Measurements from ENCODE around the gene GGT7.
A peak's percentile ranks its signal among the peaks of the same experiment; 100 is the strongest.
"Not testable (repeated sequence)": the region's sequence is repeated elsewhere in the genome, so short reads cannot be mapped to it uniquely, and the experiment has no call there.

The GGT7 gene

GRCh38 chr20:34872622-34873224 is at the start of gene GGT7:
TSS of gene GGT7 (minus strand) at chr20:34872856. CDS start at chr20:34872815, 41 bp downstream.
- DNase-seq = peak; percentile 86

GRCh38 chr20:34921436-34921835 is 48.8 kb upstream of the GGT7 start:
- no peak for DNase-seq

- no peak for DNase-seq
Measured at GRCh38 chr20:34920055-34920454, 47.4 kb upstream of the GGT7 start.

- DNase-seq = no peak
Measured at GRCh38 chr20:34916774-34917354, 44.2 kb upstream of the GGT7 start.

GRCh38 chr20:34915749-34916455 is 43.2 kb upstream of the GGT7 start:
- DNase-seq = no peak

GRCh38 chr20:34915131-34915530 is 42.5 kb upstream of the GGT7 start:
- DNase-seq = no peak

GRCh38 chr20:34907616-34908469 is 35.2 kb upstream of the GGT7 start:
- no peak for DNase-seq

- no peak for DNase-seq
Measured at GRCh38 chr20:34904202-34904621, 31.6 kb upstream of the GGT7 start.

GRCh38 chr20:34898731-34899130 is 26.1 kb upstream of the GGT7 start:
- not testable (repeated sequence) for DNase-seq

GRCh38 chr20:34898129-34898528 is 25.5 kb upstream of the GGT7 start:
- DNase-seq = not testable (repeated sequence)

GRCh38 chr20:34896086-34896621 is 23.5 kb upstream of the GGT7 start:
- DNase-seq = no peak

GRCh38 chr20:34895465-34895864 is 22.8 kb upstream of the GGT7 start:
- no peak for DNase-seq

- DNase-seq = no peak
Measured at GRCh38 chr20:34894723-34895122, 22.1 kb upstream of the GGT7 start.

GRCh38 chr20:34892671-34893070 is 20.0 kb upstream of the GGT7 start:
- no peak for DNase-seq

- DNase-seq = no peak
Measured at GRCh38 chr20:34891166-34892062, 18.8 kb upstream of the GGT7 start.

GRCh38 chr20:34888468-34888867 is 15.8 kb upstream of the GGT7 start:
- no peak for DNase-seq

GRCh38 chr20:34887023-34887422 is 14.4 kb upstream of the GGT7 start:
- DNase-seq = no peak

GRCh38 chr20:34886122-34886521 is 13.5 kb upstream of the GGT7 start:
- no peak for DNase-seq

- DNase-seq = no peak
Measured at GRCh38 chr20:34884260-34884659, 11.6 kb upstream of the GGT7 start.

- no peak for DNase-seq
Measured at GRCh38 chr20:34883809-34884208, 11.2 kb upstream of the GGT7 start.

GRCh38 chr20:34883087-34883688 is 10.5 kb upstream of the GGT7 start:
- no peak for DNase-seq

GRCh38 chr20:34881689-34882088 is 9.0 kb upstream of the GGT7 start:
- no peak for DNase-seq
